Uterus (tissue), 4 donors: Measurements from ENCODE around the gene MAN2A2. TPM values are rescaled to one million over a fixed set of nuclear protein-coding genes. Genes with fewer than 3 reads are reported as not detected.

Experiments
- DNase-seq, 2 donors: peaks; one replicate each; pipeline ENCODE4 v3.0.0-alpha.2; 2019 to 2020
- H3K27ac ChIP-seq, 2 donors: fragments of 200-600 bp; sonication (generic); 1 replicate in 1 of 2; 2 replicates in 1 of 2; pipeline ENCODE4 v1.5.1; 2016 to 2018
- H3K27me3 ChIP-seq, 2 donors: fragments of 200-600 bp; sonication (generic); one replicate each; pipeline ENCODE4 v1.5.1; 2018 to 2019; ENCODE audit warnings: control low read depth in 1 of 2
- H3K36me3 ChIP-seq, 2 donors: fragments of 200-600 bp; sonication (generic); one replicate each; pipeline ENCODE4 v1.5.1; 2019; ENCODE audit warnings: control low read depth in 1 of 2
- H3K4me1 ChIP-seq, 2 donors: fragments of 200-600 bp; sonication (generic); one replicate each; pipeline ENCODE4 v1.5.1; 2018 to 2019; ENCODE audit warnings: control low read depth in 1 of 2
- H3K4me3 ChIP-seq, 2 donors: fragments of 200-600 bp; sonication (generic); 1 replicate in 1 of 2; 2 replicates in 1 of 2; pipeline ENCODE4 v1.5.1; 2018 to 2019; ENCODE audit warnings: mild to moderate bottlenecking in 1 of 2
- H3K9me3 ChIP-seq, 2 donors: fragments of 200-600 bp; sonication (generic); one replicate each; pipeline ENCODE4 v1.5.1; 2019; ENCODE audit warnings: control low read depth in 1 of 2
- POLR2A ChIP-seq, 2 donors: fragments of 450-650 bp; IDR thresholded peaks; one replicate each; pipeline ENCODE4 v1.6.1; 2016; ENCODE audit warnings: antibody characterized with exemption in 2 of 2, mild to moderate bottlenecking in 1 of 2, moderate library complexity in 1 of 2
- intact Hi-C: fragments of 100-400 bp; cut with DNase I; formaldehyde crosslinking; loops from one replicate; pipeline ENCODE4 v1.15.1; 2023; ENCODE audit warnings: low total_unique reads
- total RNA-seq, 4 donors: library from RNA; depleted of rRNA in 3 of 4; stranded (reverse); fragments of >200 nt in 3 of 4; gene quantifications; one replicate each; pipeline versions ENCODE4 v1.1.0 to v1.2.4, GENCODE V29; 2014 to 2023
- TF ChIP-seq, protein P1 (sequence below), 4 experiments: fragments of 200-600 bp in 2 of 4; fragments of 450-650 bp in 2 of 4; sonication (generic) in 2 of 4; IDR thresholded peaks; one replicate each; pipeline ENCODE4 v1.5.1; 2016 to 2019; ENCODE audit warnings: antibody characterized with exemption in 4 of 4, mild to moderate bottlenecking in 2 of 4, moderate library complexity in 1 of 4
- donor health status: DM: yes; HTN: yes; CAD: no.

MAN2A2 gene
- total RNA-seq, 4 donors from 2014 or later = 15.9 to 92.0 (median 19.8) TPM

DNA sequence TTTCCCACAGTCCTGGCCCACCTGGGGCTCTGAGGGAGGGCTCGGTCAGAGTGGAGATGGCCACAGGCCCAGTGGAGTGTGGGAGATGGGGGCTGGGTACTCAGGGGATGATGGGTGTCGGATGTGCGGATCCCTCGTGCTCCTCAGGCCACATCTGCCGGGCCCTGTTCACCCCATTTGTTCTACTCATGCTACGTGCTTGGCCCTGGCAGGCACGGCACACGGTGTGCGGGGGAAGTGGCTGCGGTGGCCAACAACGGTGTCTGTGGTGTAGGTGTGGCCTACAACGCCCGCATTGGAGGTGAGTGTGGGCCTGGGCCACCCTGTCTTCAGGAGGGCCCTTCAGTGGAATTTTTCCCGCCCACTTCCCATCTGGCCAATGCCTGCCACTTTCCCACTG is 25.8 kb upstream of the MAN2A2 start:
- Histone ChIP-seq H3K9me3 (no peaks in the 10 kb centered on the region), H3K4me1 (peaks cover 5 to 11% of the 10 kb centered on the region in 2 donors)
- TF ChIP-seq, protein P1, sequence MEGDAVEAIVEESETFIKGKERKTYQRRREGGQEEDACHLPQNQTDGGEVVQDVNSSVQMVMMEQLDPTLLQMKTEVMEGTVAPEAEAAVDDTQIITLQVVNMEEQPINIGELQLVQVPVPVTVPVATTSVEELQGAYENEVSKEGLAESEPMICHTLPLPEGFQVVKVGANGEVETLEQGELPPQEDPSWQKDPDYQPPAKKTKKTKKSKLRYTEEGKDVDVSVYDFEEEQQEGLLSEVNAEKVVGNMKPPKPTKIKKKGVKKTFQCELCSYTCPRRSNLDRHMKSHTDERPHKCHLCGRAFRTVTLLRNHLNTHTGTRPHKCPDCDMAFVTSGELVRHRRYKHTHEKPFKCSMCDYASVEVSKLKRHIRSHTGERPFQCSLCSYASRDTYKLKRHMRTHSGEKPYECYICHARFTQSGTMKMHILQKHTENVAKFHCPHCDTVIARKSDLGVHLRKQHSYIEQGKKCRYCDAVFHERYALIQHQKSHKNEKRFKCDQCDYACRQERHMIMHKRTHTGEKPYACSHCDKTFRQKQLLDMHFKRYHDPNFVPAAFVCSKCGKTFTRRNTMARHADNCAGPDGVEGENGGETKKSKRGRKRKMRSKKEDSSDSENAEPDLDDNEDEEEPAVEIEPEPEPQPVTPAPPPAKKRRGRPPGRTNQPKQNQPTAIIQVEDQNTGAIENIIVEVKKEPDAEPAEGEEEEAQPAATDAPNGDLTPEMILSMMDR (IDR thresholded peaks at IDR 0.05) = no peak
- no peak for TF ChIP-seq POLR2A (IDR thresholded peaks at IDR 0.05)

DNA sequence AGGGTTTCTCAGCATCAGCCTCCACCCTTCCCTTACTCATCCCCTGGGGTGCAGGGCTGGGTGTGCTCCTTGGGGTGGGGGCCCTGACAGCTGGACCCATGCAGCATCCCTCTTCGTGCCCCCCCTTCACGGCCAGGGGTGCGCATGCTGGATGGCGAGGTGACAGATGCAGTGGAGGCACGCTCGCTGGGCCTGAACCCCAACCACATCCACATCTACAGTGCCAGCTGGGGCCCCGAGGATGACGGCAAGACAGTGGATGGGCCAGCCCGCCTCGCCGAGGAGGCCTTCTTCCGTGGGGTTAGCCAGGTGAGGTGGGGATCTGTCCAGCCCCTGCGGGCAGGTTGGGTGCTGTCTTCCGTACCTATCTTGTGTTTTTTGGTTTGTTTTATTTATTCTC is 25.1 kb upstream of the MAN2A2 start:
- no peak for DNase-seq
- Histone ChIP-seq H3K27ac (no peak overlapping the region), H3K36me3 (no peaks in the 10 kb centered on the region), H3K4me1 (peaks cover 4 to 5% of the 10 kb centered on the region in 2 donors), H3K27me3 (no peaks in the 10 kb centered on the region), H3K9me3 (no peaks in the 10 kb centered on the region), H3K4me3 (no peak overlapping the region)
- TF ChIP-seq, protein P1 (IDR thresholded peaks at IDR 0.05) = no peak
- TF ChIP-seq POLR2A (IDR thresholded peaks at IDR 0.05) = no peak
- intact Hi-C loops = no loop called here

More for the DNA sequence above, 25.8 kb upstream of the MAN2A2 start:
- H3K27ac ChIP-seq = no peak overlapping the region
- DNase-seq = no peak
- H3K27me3 ChIP-seq = no peaks in the 10 kb centered on the region
- H3K4me3 ChIP-seq = no peak overlapping the region
- intact Hi-C loops = no loop called here
- no peaks in the 10 kb centered on the region for H3K36me3 ChIP-seq

DNA sequence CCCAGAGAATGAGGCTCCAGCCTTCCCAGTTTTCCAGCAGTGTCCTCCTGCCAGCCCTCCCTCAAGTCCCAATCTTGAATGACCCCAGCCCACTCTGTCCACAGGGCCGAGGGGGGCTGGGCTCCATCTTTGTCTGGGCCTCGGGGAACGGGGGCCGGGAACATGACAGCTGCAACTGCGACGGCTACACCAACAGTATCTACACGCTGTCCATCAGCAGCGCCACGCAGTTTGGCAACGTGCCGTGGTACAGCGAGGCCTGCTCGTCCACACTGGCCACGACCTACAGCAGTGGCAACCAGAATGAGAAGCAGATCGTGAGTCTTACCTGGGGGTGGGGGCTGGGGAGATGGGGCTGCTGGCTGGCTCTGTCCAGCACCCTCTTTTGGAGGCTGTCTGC is 24.4 kb upstream of the MAN2A2 start:
- H3K9me3 ChIP-seq = no peaks in the 10 kb centered on the region
- no peak for DNase-seq
- H3K4me3 ChIP-seq = no peak overlapping the region
- H3K36me3 ChIP-seq = no peaks in the 10 kb centered on the region
- no peaks in the 10 kb centered on the region for H3K27me3 ChIP-seq
- peaks cover 2 to 5% of the 10 kb centered on the region in 2 donors for H3K4me1 ChIP-seq
- intact Hi-C loops = no loop called here
- no peak overlapping the region for H3K27ac ChIP-seq
- TF ChIP-seq, protein P1 (IDR thresholded peaks at IDR 0.05) = no peak
- no peak for TF ChIP-seq POLR2A (IDR thresholded peaks at IDR 0.05)

DNA sequence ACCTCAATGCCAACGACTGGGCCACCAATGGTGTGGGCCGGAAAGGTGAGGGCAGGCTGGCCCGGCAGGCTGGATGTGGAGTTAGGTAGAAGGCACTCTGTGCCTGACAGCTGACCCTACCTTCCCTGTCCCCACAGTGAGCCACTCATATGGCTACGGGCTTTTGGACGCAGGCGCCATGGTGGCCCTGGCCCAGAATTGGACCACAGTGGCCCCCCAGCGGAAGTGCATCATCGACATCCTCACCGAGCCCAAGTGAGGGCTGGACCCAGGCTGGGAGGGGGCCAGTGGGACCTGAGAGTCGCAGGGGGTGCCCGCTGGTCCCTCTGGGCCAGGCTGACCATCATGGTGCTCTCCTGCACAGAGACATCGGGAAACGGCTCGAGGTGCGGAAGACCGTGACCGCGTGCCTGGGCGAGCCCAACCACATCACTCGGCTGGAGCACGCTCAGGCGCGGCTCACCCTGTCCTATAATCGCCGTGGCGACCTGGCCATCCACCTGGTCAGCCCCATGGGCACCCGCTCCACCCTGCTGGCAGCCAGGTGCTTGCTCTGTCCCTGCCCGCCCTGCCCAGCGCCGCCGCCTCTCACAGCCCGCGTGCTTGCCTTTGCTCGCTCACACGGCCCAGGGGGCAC is 23.3 kb upstream of the MAN2A2 start:
- no peak overlapping the region for H3K27ac ChIP-seq
- H3K4me1 ChIP-seq = peaks cover 0 to 5% of the 10 kb centered on the region in 2 donors
- H3K36me3 ChIP-seq = no peaks in the 10 kb centered on the region
- no peaks in the 10 kb centered on the region for H3K9me3 ChIP-seq
- intact Hi-C loops = loop anchor here (10.0 kb wide), 1 partner anchor 165 kb away; the partner anchor contains the start of gene BLM
- H3K27me3 ChIP-seq = no peaks in the 10 kb centered on the region
- TF ChIP-seq, protein P1 (IDR thresholded peaks at IDR 0.05) = no peak
- TF ChIP-seq POLR2A (IDR thresholded peaks at IDR 0.05) = no peak
- H3K4me3 ChIP-seq = no peak overlapping the region
- no peak for DNase-seq

DNA sequence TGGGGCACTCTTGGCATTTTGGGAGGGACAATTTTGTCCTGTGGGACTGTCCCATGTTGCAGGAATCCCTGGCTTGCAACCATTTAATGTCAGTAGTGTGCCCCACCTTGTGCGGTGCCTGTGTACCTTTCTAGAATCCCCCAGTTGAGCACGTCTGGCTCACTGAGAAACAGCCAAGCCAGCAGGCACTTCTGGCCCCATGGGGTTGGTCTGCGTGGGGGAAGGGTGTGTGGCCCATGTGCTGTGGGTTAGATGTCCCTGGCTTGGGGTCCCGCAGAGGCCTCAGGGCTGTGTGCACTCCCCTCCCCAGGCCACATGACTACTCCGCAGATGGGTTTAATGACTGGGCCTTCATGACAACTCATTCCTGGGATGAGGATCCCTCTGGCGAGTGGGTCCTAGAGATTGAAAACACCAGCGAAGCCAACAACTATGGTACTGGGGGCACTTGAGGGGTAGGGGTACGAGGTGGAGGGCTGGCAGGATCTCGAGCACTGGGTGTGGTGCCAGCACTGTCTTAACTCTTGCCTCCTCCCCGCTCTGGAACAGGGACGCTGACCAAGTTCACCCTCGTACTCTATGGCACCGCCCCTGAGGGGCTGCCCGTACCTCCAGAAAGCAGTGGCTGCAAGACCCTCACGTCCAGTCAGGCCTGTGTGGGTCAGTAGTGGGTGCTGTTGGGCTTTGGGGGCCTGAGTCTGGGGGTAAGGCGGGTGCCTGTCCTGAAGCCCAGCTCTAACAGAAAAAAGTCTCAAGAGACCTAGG is 22.5 kb upstream of the MAN2A2 start:
- TF ChIP-seq POLR2A (IDR thresholded peaks at IDR 0.05) = no peak
- TF ChIP-seq, protein P1 (IDR thresholded peaks at IDR 0.05) = no peak
- no peak for DNase-seq
- peaks cover 0 to 10% of the 10 kb centered on the region in 2 donors for H3K4me1 ChIP-seq
- no peaks in the 10 kb centered on the region for H3K9me3 ChIP-seq
- no peaks in the 10 kb centered on the region for H3K36me3 ChIP-seq
- no peak overlapping the region for H3K27ac ChIP-seq
- no peak overlapping the region for H3K4me3 ChIP-seq
- intact Hi-C loops = loop anchor here (10.0 kb wide), 1 partner anchor 166 kb away; the partner anchor contains the start of gene BLM
- no peaks in the 10 kb centered on the region for H3K27me3 ChIP-seq
